Trophoblast cell (in vitro differentiated cells and primary cell): ENCODE measurements around the gene OBSCN.

ENCODE experiments used
- DNase-seq, 2 donors: peaks; one replicate each; pipeline ENCODE4 v3.0.0-alpha.2; 2016
- H2AFZ ChIP-seq: 2 replicates; pipeline ENCODE4 v1.6.1; 2013; ENCODE audit warnings: low read length, moderate library complexity, mild to moderate bottlenecking; ENCODE audit not compliant: insufficient read depth, poor library complexity
- H2AK5ac ChIP-seq: 2 replicates; pipeline ENCODE4 v1.6.1; 2013; ENCODE audit warnings: mild to moderate bottlenecking, low read length
- H2BK120ac ChIP-seq: 2 replicates; pipeline ENCODE4 v1.6.1; 2013; ENCODE audit warnings: low read length, mild to moderate bottlenecking, moderate library complexity; ENCODE audit not compliant: insufficient read depth, poor library complexity
- H2BK12ac ChIP-seq: 2 replicates; pipeline ENCODE4 v1.6.1; 2013; ENCODE audit warnings: mild to moderate bottlenecking, low read length, moderate library complexity
- H2BK5ac ChIP-seq: 2 replicates; pipeline ENCODE4 v1.6.1; 2013; ENCODE audit warnings: low read length, low read depth, moderate library complexity, mild to moderate bottlenecking; ENCODE audit not compliant: poor library complexity
- H3K14ac ChIP-seq: 2 replicates; pipeline ENCODE4 v1.6.1; 2013; ENCODE audit warnings: mild to moderate bottlenecking, low read length
- H3K18ac ChIP-seq: 2 replicates; pipeline ENCODE4 v1.6.1; 2013; ENCODE audit warnings: mild to moderate bottlenecking, low read length
- H3K23ac ChIP-seq: 2 replicates; pipeline ENCODE4 v1.6.1; 2013; ENCODE audit warnings: low read length
- H3K27ac ChIP-seq: 2 replicates; pipeline ENCODE4 v1.5.1; 2013; ENCODE audit warnings: low read depth, mild to moderate bottlenecking, inconsistent platforms, low read length, moderate library complexity
- H3K27me3 ChIP-seq: 2 replicates; pipeline ENCODE4 v1.6.1; 2013; ENCODE audit warnings: inconsistent platforms, mild to moderate bottlenecking, low read length, moderate library complexity; ENCODE audit not compliant: insufficient read depth
- H3K36me3 ChIP-seq, 2 experiments: 1 replicate in 1 of 2; 2 replicates in 1 of 2; pipeline ENCODE4 v1.6.1; 2013; ENCODE audit warnings: low read length in 2 of 2, mild to moderate bottlenecking in 2 of 2, moderate library complexity in 1 of 2; ENCODE audit not compliant: insufficient read depth in 2 of 2, control insufficient read depth in 1 of 2
- H3K4ac ChIP-seq: 2 replicates; pipeline ENCODE4 v1.6.1; 2013; ENCODE audit warnings: low read depth, mild to moderate bottlenecking, low read length, moderate library complexity
- H3K4me1 ChIP-seq, 2 experiments: 1 replicate in 1 of 2; 2 replicates in 1 of 2; pipeline ENCODE4 v1.6.1; 2013; ENCODE audit warnings: low read length in 2 of 2, mild to moderate bottlenecking in 2 of 2, moderate library complexity in 1 of 2; ENCODE audit not compliant: insufficient read depth in 2 of 2, control insufficient read depth in 1 of 2
- H3K4me2 ChIP-seq: 2 replicates; pipeline ENCODE4 v1.6.1; 2013; ENCODE audit warnings: inconsistent platforms, mild to moderate bottlenecking, low read length, moderate library complexity
- H3K4me3 ChIP-seq: 2 replicates; pipeline ENCODE4 v1.5.1; 2013; ENCODE audit warnings: mild to moderate bottlenecking, low read depth, low read length, inconsistent platforms
- H3K79me1 ChIP-seq: one replicate; pipeline ENCODE4 v1.6.1; 2013; ENCODE audit warnings: low read length
- H3K79me2 ChIP-seq: 2 replicates; pipeline ENCODE4 v1.6.1; 2013; ENCODE audit warnings: low read length, mild to moderate bottlenecking; ENCODE audit not compliant: control insufficient read depth, insufficient read depth, poor library complexity
- H3K9ac ChIP-seq: 2 replicates; pipeline ENCODE4 v1.6.1; 2013; ENCODE audit warnings: mild to moderate bottlenecking, low read length
- H3K9me3 ChIP-seq: 2 replicates; pipeline ENCODE4 v1.6.1; 2013; ENCODE audit warnings: low read depth, mild to moderate bottlenecking, control low read depth, inconsistent platforms, low read length; ENCODE audit not compliant: insufficient read depth
- H4K12ac ChIP-seq: 2 replicates; pipeline ENCODE4 v1.6.1; 2013; ENCODE audit warnings: low read depth, mild to moderate bottlenecking, low read length, moderate library complexity
- H4K8ac ChIP-seq: 2 replicates; pipeline ENCODE4 v1.6.1; 2013; ENCODE audit warnings: low read depth, mild to moderate bottlenecking, low read length, moderate library complexity
- H4K91ac ChIP-seq: one replicate; pipeline ENCODE4 v1.6.1; 2013; ENCODE audit warnings: low read depth, mild to moderate bottlenecking, low read length, moderate library complexity
- WGBS: extraction: QIAGEN DNeasy Blood & Tissue Kit; methylation state at CpG from one replicate; pipeline ENCODE4 v1.1.7; 2013; ENCODE audit warnings: missing lambda C conversion rate; ENCODE audit not compliant: insufficient read length, insufficient coverage; ENCODE audit errors: extremely low coverage; 5-methylcytosine and 5-hydroxymethylcytosine counted together

OBSCN gene

DNA sequence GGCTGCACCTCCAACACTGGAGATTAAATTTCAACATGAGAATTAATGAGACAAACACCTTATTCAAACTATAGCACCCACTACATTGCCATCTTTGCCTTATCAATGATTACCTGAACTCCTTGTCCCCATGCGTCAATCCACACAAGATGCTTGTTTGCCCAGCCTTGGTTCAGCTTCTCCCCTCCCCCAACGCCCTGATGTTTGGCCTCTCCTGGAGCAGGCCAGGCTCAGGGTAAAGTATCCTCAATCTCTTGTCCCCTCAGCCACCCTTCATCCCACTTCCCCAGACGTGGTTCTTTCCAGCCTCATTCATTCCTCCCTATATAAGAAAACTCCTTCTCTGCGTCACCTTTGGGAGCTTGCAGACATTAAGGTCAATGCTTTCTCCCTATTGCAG lies 220.6 kb downstream of the OBSCN start:
- Histone ChIP-seq H2AFZ (no peak overlapping the region), H3K27ac (no peak overlapping the region), H2BK5ac (no peak overlapping the region), H4K8ac (no peak overlapping the region), H3K9me3 (peaks cover 3% of the 10 kb centered on the region), H4K12ac (no peak overlapping the region), H2AK5ac (no peak overlapping the region), H3K23ac (no peak overlapping the region), H3K18ac (no peak overlapping the region), H4K91ac (no peak overlapping the region), H3K36me3 (no peaks in the 10 kb centered on the region), H3K79me1 (no peaks in the 10 kb centered on the region), H2BK12ac (no peak overlapping the region), H3K4me1 (no peaks in the 10 kb centered on the region), H3K4ac (no peak overlapping the region), H2BK120ac (no peak overlapping the region), H3K9ac (no peak overlapping the region), H3K14ac (no peak overlapping the region), H3K79me2 (no peaks in the 10 kb centered on the region), H3K4me3 (no peak overlapping the region), H3K27me3 (no peaks in the 10 kb centered on the region), H3K4me2 (no peak overlapping the region)
- no peak for DNase-seq
- no CpG with 5 or more reads among the region's 4 CpGs for WGBS
